ENCODE measurements around the gene RTN1. TPM values are rescaled to one million over a fixed set of nuclear protein-coding genes. Genes with fewer than 3 reads are reported as not detected.

Gene RTN1
- total and polyA plus RNA-seq, 9 of the 15 experiments (the other 6 are each of a cell fraction or from before 2014, with no cell fraction given) = 0.03 to 0.09 TPM; not detected in 7

DNA sequence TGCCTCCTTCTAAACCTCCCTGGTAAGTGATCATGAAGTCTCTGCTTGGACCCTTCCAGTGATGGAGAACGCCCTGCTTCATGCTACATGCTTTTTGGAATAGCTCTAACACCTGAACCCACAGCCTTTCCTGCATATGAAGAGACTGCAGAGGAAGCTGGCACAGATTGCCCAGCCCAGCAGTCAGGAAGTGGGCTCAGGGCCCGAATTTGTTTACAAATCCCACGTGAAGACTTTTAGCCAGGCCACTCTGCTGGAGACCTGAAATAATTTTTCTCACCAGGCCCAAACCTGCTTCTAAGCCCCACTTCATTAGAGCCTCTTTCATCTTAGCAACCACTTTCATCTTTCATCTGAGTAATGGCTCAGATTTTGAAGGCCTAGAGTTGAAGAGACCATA is 22.9 kb downstream of the RTN1 start:
- Histone ChIP-seq H3K4me2 (ENCODE audit: insufficient read depth, low read length) (no peak overlapping the region), H2AFZ (ENCODE audit: low read depth, low read length) (no peak overlapping the region), H3K4me1 (replicated peaks in 1 of 2; ENCODE audit: control insufficient read depth in 2 of 2, insufficient read depth in 2 of 2, low read length in 2 of 2) (no peaks in the 10 kb centered on the region), H3K27me3 (ENCODE audit: control insufficient read depth in 2 of 2, insufficient read depth in 2 of 2, low read length in 2 of 2) (no peaks in the 10 kb centered on the region), H4K20me1 (replicated peaks; ENCODE audit: control insufficient read depth, insufficient read depth, low read length) (no peaks in the 10 kb centered on the region), H3K79me2 (ENCODE audit: control insufficient read depth, insufficient read depth, low read length) (no peaks in the 10 kb centered on the region), H3K27ac (ENCODE audit: extremely low read depth, low read depth, low read length) (no peak overlapping the region), H3K9ac (ENCODE audit: insufficient read depth in 1 of 2, low read depth in 2 of 2, low read length in 2 of 2) (no peak overlapping the region), H3K4me3 (no peak overlapping the region), H3K9me1 (ENCODE audit: control insufficient read depth, insufficient read depth, low read length) (no peaks in the 10 kb centered on the region), H3K36me3 (ENCODE audit: control insufficient read depth, insufficient read depth, low read length) (no peaks in the 10 kb centered on the region), H3K9me3 (replicated peaks; ENCODE audit: control insufficient read depth, insufficient read depth, low read depth, low read length) (no peaks in the 10 kb centered on the region)
- no peak for ATAC-seq
- in situ Hi-C loops (cut with MboI) (no loop called here), intact Hi-C loops (cut with micrococcal nuclease) (no loop called here)
- no TSS peak for BruUV-seq (replicated peaks)
- ChIA-PET CTCF (ENCODE audit: low intra/inter-chr PET ratio) (no interaction called here), POLR2A (no interaction called here)
- TF ChIP-seq POLR3G (IDR thresholded peaks at IDR 0.05; ENCODE audit: extremely low read depth, insufficient read length, insufficient replicate concordance) = no peak
- TF ChIP-seq, protein P1, sequence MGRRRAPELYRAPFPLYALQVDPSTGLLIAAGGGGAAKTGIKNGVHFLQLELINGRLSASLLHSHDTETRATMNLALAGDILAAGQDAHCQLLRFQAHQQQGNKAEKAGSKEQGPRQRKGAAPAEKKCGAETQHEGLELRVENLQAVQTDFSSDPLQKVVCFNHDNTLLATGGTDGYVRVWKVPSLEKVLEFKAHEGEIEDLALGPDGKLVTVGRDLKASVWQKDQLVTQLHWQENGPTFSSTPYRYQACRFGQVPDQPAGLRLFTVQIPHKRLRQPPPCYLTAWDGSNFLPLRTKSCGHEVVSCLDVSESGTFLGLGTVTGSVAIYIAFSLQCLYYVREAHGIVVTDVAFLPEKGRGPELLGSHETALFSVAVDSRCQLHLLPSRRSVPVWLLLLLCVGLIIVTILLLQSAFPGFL (CRISPR knock-in tag; IDR thresholded peaks at IDR 0.05) = no peak
- TF ChIP-seq ZNF280A (IDR thresholded peaks at IDR 0.05; ENCODE audit: low read depth, partially characterized antibody) = no peak
- TF ChIP-seq JUN (IDR thresholded peaks at IDR 0.05; ENCODE audit: borderline replicate concordance, low read depth, low read length) = no peak
- TF ChIP-seq JUN (CRISPR knock-in tag; IDR thresholded peaks at IDR 0.05; ENCODE audit: borderline replicate concordance) = no peak
- TF ChIP-seq TBL1XR1 (IDR thresholded peaks at IDR 0.05; ENCODE audit: low read length in 2 of 2) = no peak
- no peak for TF ChIP-seq GTF2E2 (tag; IDR thresholded peaks at IDR 0.05)
- TF ChIP-seq ESRRA (IDR thresholded peaks at IDR 0.05; ENCODE audit: borderline replicate concordance, low read depth) = no peak
- no peak for TF ChIP-seq HES1 (IDR thresholded peaks at IDR 0.05; ENCODE audit: low read depth)
- TF ChIP-seq MCM7 (IDR thresholded peaks at IDR 0.05) = no peak
- TF ChIP-seq ILF3 (IDR thresholded peaks at IDR 0.05; ENCODE audit: borderline replicate concordance) = no peak
- TF ChIP-seq MYNN (IDR thresholded peaks at IDR 0.05) = no peak
- TF ChIP-seq MYNN (CRISPR knock-in tag; IDR thresholded peaks at IDR 0.05) = no peak
- no peak for TF ChIP-seq ZNF445 (CRISPR knock-in tag; IDR thresholded peaks at IDR 0.05; ENCODE audit: low read depth)
- no peak for TF ChIP-seq ZC3H8 (IDR thresholded peaks at IDR 0.05)
- no peak for DNase-seq (ENCODE audit: extremely low read depth in 1 of 4, low spot score in 3 of 4)
- FAIRE-seq = no peak
- 0% methylated on average over 3 of the region's 3 CpGs for WGBS (ENCODE audit: insufficient coverage, low coverage, missing lambda C conversion rate)

Measured in K562 (cell line).